Natural killer cell (primary cell): ENCODE data around the gene WHAMM. TPM values are rescaled to one million over a fixed set of nuclear protein-coding genes. Genes with fewer than 3 reads are reported as not detected.

Source experiments
- ATAC-seq, 3 donors: fragments of 150-1000 bp in 2 of 3; fragments of 200-7000 bp in 1 of 3; cut with Tn5 transposase; 1 replicate in 1 of 3; 2 replicates in 2 of 3; pipeline ENCODE4 v1.10.0; 2021; ENCODE audit warnings: mild to moderate bottlenecking in 2 of 3, moderate library complexity in 2 of 3
- DNase-seq, 2 donors: peaks; one replicate each; pipeline versions ENCODE4 v3.0.0 to v3.0.0-alpha.2; 2013 to 2021; ENCODE audit warnings: mixed read lengths in 1 of 2
- H3K27ac ChIP-seq: one replicate; pipeline ENCODE4 v1.5.1; 2013; ENCODE audit warnings: mild to moderate bottlenecking, low read length
- H3K27me3 ChIP-seq: one replicate; pipeline ENCODE4 v1.6.1; 2013; ENCODE audit warnings: low read length; ENCODE audit not compliant: control insufficient read depth, insufficient read depth
- H3K36me3 ChIP-seq: one replicate; pipeline ENCODE4 v1.6.1; 2013; ENCODE audit warnings: low read length; ENCODE audit not compliant: control insufficient read depth, insufficient read depth
- H3K4me1 ChIP-seq: one replicate; pipeline ENCODE4 v1.6.1; 2013; ENCODE audit warnings: low read length; ENCODE audit not compliant: control insufficient read depth, insufficient read depth
- H3K4me3 ChIP-seq: one replicate; pipeline ENCODE4 v1.5.1; 2013; ENCODE audit warnings: low read length
- H3K9me3 ChIP-seq: one replicate; pipeline ENCODE4 v1.6.1; 2013; ENCODE audit warnings: low read length; ENCODE audit not compliant: control insufficient read depth, insufficient read depth
- H3K27ac Mint-ChIP-seq, 2 donors: one replicate each; pipeline ENCODE4 v1.8.0; 2022; ENCODE audit warnings: mild to moderate bottlenecking in 2 of 2, mixed read lengths in 2 of 2, moderate library complexity in 1 of 2
- H3K27me3 Mint-ChIP-seq, 2 donors: one replicate each; pipeline ENCODE4 v1.8.0; 2022; ENCODE audit warnings: low read depth in 2 of 2, mixed read lengths in 2 of 2
- H3K36me3 Mint-ChIP-seq: one replicate; pipeline ENCODE4 v1.8.0; 2022; ENCODE audit warnings: mixed read lengths
- H3K4me1 Mint-ChIP-seq, 2 donors: one replicate each; pipeline ENCODE4 v1.8.0; 2022; ENCODE audit warnings: mixed read lengths in 2 of 2
- H3K4me3 Mint-ChIP-seq: one replicate; pipeline ENCODE4 v1.8.0; 2022; ENCODE audit warnings: mild to moderate bottlenecking, moderate library complexity, mixed read lengths
- H3K9me3 Mint-ChIP-seq, 2 donors: one replicate each; pipeline ENCODE4 v1.8.0; 2022; ENCODE audit warnings: mixed read lengths in 2 of 2
- CTCF ChIP-seq: fragments of 200-600 bp; IDR thresholded peaks from one replicate; pipeline ENCODE4 v1.8.0; 2022; ENCODE audit warnings: antibody characterized with exemption
- whole genome bisulfite sequencing: methylation state at CpG from one replicate; pipeline ENCODE4 v1.1.7; 2013; ENCODE audit warnings: missing lambda C conversion rate; ENCODE audit not compliant: insufficient coverage; 5-methylcytosine and 5-hydroxymethylcytosine counted together
- intact Hi-C: fragments of 100-400 bp; cut with micrococcal nuclease; formaldehyde crosslinking; loops from one replicate; pipeline ENCODE4 v1.14.2; 2022
- total RNA-seq, 4 donors: library from RNA; stranded (reverse); fragments of 120-200 nt in 1 of 4; gene quantifications; one replicate each; pipeline versions ENCODE4 v1.2.3 to v1.2.4, GENCODE V29; 2013 to 2022

The WHAMM gene
- total RNA-seq, 3 donors from 2014 or later (not counting 1 experiment from before 2014, with no cell fraction given), result 48.5 to 78.0 (median 67.6) TPM

- peak overlapping the region; percentile 95 for H3K27ac ChIP-seq
- no peaks in the 10 kb centered on the region for H3K27me3 ChIP-seq
- Mint-ChIP-seq H3K4me1 (peaks cover 46 to 49% of the 10 kb centered on the region in 2 donors), H3K27ac (peak overlapping the region; percentile 93 to 99), H3K27me3 (no peaks in the 10 kb centered on the region), H3K36me3 (peaks cover 11% of the 10 kb centered on the region), H3K9me3 (no peaks in the 10 kb centered on the region), H3K4me3 (peak overlapping the region; percentile 100)
- intact Hi-C loops, result loop anchor here (2.0 to 10.0 kb wide), 2 partner anchors 17 to 255 kb away; partner anchors contain the start of gene BTBD1
- WGBS, result under 1% methylated on average over 81 of the region's 81 CpGs
- H3K36me3 ChIP-seq, result peaks cover 16% of the 10 kb centered on the region
- H3K4me1 ChIP-seq, result peaks cover 20% of the 10 kb centered on the region
- ATAC-seq, result peak; percentile 2 to 11 (median 5)
- H3K9me3 ChIP-seq, result no peaks in the 10 kb centered on the region
- no peak for TF ChIP-seq CTCF
- DNase-seq, result peak; percentile 44 to 62
- H3K4me3 ChIP-seq, result peak overlapping the region; percentile 66
Measured at GRCh38 chr15:82810061-82810889, 847 bp downstream of the WHAMM start.

GRCh38 chr15:82810890-82811426, 1.5 kb downstream of the WHAMM start:
- peak overlapping the region; percentile 100 for H3K4me3 Mint-ChIP-seq
- peak overlapping the region; percentile 93 to 99 for H3K27ac Mint-ChIP-seq
- Histone ChIP-seq H3K4me3 (peak overlapping the region; percentile 66), H3K27me3 (no peaks in the 10 kb centered on the region), H3K4me1 (peaks cover 19% of the 10 kb centered on the region), H3K36me3 (peaks cover 22% of the 10 kb centered on the region), H3K9me3 (no peaks in the 10 kb centered on the region), H3K27ac (peak overlapping the region; percentile 89)
- no peaks in the 10 kb centered on the region for H3K9me3 Mint-ChIP-seq
- no peak for TF ChIP-seq CTCF
- peak in 2 of 3 donors; percentile 15 to 29 for ATAC-seq
- 0% methylated on average over 3 of the region's 6 CpGs for WGBS
- H3K4me1 Mint-ChIP-seq, result peaks cover 53 to 54% of the 10 kb centered on the region in 2 donors
- H3K36me3 Mint-ChIP-seq, result peaks cover 16% of the 10 kb centered on the region
- no peaks in the 10 kb centered on the region for H3K27me3 Mint-ChIP-seq
- intact Hi-C loops, result loop anchor here (1.0 to 10.0 kb wide), 3 partner anchors 16 to 271 kb away; partner anchors contain the start of genes BTBD1 and RPS17
- DNase-seq, result peak in 1 of 2 donors; percentile 88

- DNase-seq, result no peak
Measured at GRCh38 chr15:82812994-82813393, 3.6 kb downstream of the WHAMM start.

More at GRCh38 chr15:82812994-82813393, 3.6 kb downstream of the WHAMM start:
- Histone ChIP-seq H3K36me3 (peaks cover 41% of the 10 kb centered on the region), H3K27me3 (no peaks in the 10 kb centered on the region), H3K9me3 (no peaks in the 10 kb centered on the region), H3K27ac (peak overlapping the region; percentile 31), H3K4me3 (no peak overlapping the region), H3K4me1 (peaks cover 18% of the 10 kb centered on the region)
- Mint-ChIP-seq H3K36me3 (peaks cover 27% of the 10 kb centered on the region), H3K27ac (peak overlapping the region; percentile 93 to 99), H3K9me3 (no peaks in the 10 kb centered on the region), H3K27me3 (no peaks in the 10 kb centered on the region), H3K4me3 (peak overlapping the region; percentile 78), H3K4me1 (peaks cover 60 to 64% of the 10 kb centered on the region in 2 donors)
- no peak for ATAC-seq
- intact Hi-C loops, result loop anchor here (10.0 kb wide), 1 partner anchor 252 kb away; the partner anchor contains the start of gene BTBD1
- no peak for TF ChIP-seq CTCF
- 85% methylated on average over 3 of the region's 4 CpGs for WGBS
